H1 (cell line): Measurements from ENCODE around the gene FAM184B. TPM values are rescaled to one million over a fixed set of nuclear protein-coding genes. Genes with fewer than 3 reads are reported as not detected.

ENCODE experiments used
- CTCF ChIA-PET: fragments of 300-600 bp; sonication (Branson Sonifier 250); formaldehyde crosslinking; loops from one replicate; lab custom pipeline; 2021; ENCODE audit not compliant: partially characterized antibody; lab: Charles Lee
- POLR2A ChIA-PET: fragments of 300-600 bp; sonication (Branson Sonifier 250); formaldehyde crosslinking; loops from one replicate; lab custom pipeline; 2021; ENCODE audit warnings: inconsistent platforms; ENCODE audit not compliant: partially characterized antibody; lab: Charles Lee
- DNase-seq, 2 experiments: peaks; one replicate each; pipeline versions ENCODE4 v3.0.0 to v3.0.0-alpha.2; 2010 to 2022; ENCODE audit warnings: low spot score in 2 of 2, low read depth in 1 of 2, mixed read lengths in 1 of 2
- FAIRE-seq: peaks from 2 replicates; lab custom pipeline; 2011; peaks lifted over from hg19 to GRCh38; lab: Jason Lieb, UNC
- H2AFZ ChIP-seq: 2 replicates; pipeline ENCODE4 v1.8.1; 2012; ENCODE audit warnings: low read length, inconsistent platforms
- H2AK5ac ChIP-seq: 2 replicates; pipeline ENCODE4 v1.6.1; 2013; ENCODE audit warnings: low read depth, low read length
- H2BK120ac ChIP-seq: replicated peaks from 2 replicates; pipeline ENCODE3; 2013; ENCODE audit warnings: low read depth, low read length, inconsistent platforms
- H2BK12ac ChIP-seq: 2 replicates; pipeline ENCODE4 v1.6.1; 2013; ENCODE audit warnings: low read depth, low read length
- H2BK15ac ChIP-seq: 2 replicates; pipeline ENCODE4 v1.6.1; 2013; ENCODE audit warnings: low read length
- H2BK20ac ChIP-seq: 2 replicates; pipeline ENCODE4 v1.6.1; 2013; ENCODE audit warnings: low read length
- H2BK5ac ChIP-seq: 2 replicates; pipeline ENCODE4 v1.6.1; 2013; ENCODE audit warnings: low read depth, low read length
- H3K14ac ChIP-seq: 2 replicates; pipeline ENCODE4 v1.6.1; 2013; ENCODE audit warnings: inconsistent platforms; ENCODE audit not compliant: insufficient read length
- H3K18ac ChIP-seq: 2 replicates; pipeline ENCODE4 v1.6.1; 2013; ENCODE audit warnings: low read length; ENCODE audit errors: extremely low read depth
- H3K23ac ChIP-seq: 2 replicates; pipeline ENCODE4 v1.6.1; 2013; ENCODE audit warnings: inconsistent platforms; ENCODE audit not compliant: insufficient read length
- H3K23me2 ChIP-seq: 2 replicates; pipeline ENCODE4 v1.6.1; 2013; ENCODE audit warnings: low read depth, low read length
- H3K27ac ChIP-seq: 2 replicates; pipeline ENCODE4 v1.6.1; 2011; ENCODE audit warnings: low read depth, low read length, inconsistent platforms
- H3K27me3 ChIP-seq, 4 experiments: replicated peaks in 1 of 4; 1 replicate in 1 of 4; 2 replicates in 3 of 4; pipeline versions ENCODE4 v1.6.1 to v1.8.1; 2011 to 2013; ENCODE audit warnings: low read length in 3 of 4, mild to moderate bottlenecking in 3 of 4, inconsistent platforms in 2 of 4, mixed read lengths in 2 of 4, moderate library complexity in 1 of 4; ENCODE audit not compliant: control insufficient read depth in 3 of 4, insufficient read depth in 3 of 4; ENCODE audit errors: extremely low read depth in 1 of 4
- H3K36me3 ChIP-seq, 4 experiments: 2 replicates each; pipeline versions ENCODE4 v1.6.1 to v1.8.1; 2011 to 2013; ENCODE audit warnings: mild to moderate bottlenecking in 4 of 4, low read length in 3 of 4, moderate library complexity in 2 of 4, control low read depth in 1 of 4, inconsistent platforms in 1 of 4; ENCODE audit not compliant: insufficient read depth in 4 of 4, control insufficient read depth in 2 of 4
- H3K4ac ChIP-seq: replicated peaks from 2 replicates; pipeline ENCODE3; 2013; ENCODE audit warnings: low read length, low read depth, mixed read lengths, inconsistent platforms; ENCODE audit not compliant: insufficient read length
- H3K4me1 ChIP-seq, 4 experiments: replicated peaks in 1 of 4; 1 replicate in 1 of 4; 2 replicates in 3 of 4; pipeline versions ENCODE4 v1.6.1 to v1.8.1; 2011 to 2013; ENCODE audit warnings: low read length in 3 of 4, inconsistent platforms in 2 of 4, mixed read lengths in 1 of 4; ENCODE audit not compliant: insufficient read depth in 4 of 4, control insufficient read depth in 3 of 4
- H3K4me2 ChIP-seq, 2 experiments: 2 replicates each; pipeline versions ENCODE4 v1.6.1 to v1.8.1; 2011 to 2013; ENCODE audit warnings: low read depth in 2 of 2, low read length in 2 of 2, control low read depth in 1 of 2, inconsistent platforms in 1 of 2, mild to moderate bottlenecking in 1 of 2; ENCODE audit not compliant: insufficient read depth in 1 of 2
- H3K4me3 ChIP-seq, 4 experiments: fragments of 200-600, 300-600 bp in 1 of 4; sonication (generic), shearing (Covaris generic), sonication (Bioruptor Twin) in 1 of 4; 2 replicates each; pipeline versions ENCODE4 v1.5.1 to v1.8.1; 2011 to 2016; ENCODE audit warnings: low read length in 4 of 4, low read depth in 3 of 4, control low read depth in 2 of 4, inconsistent platforms in 2 of 4, mild to moderate bottlenecking in 2 of 4, mixed read lengths in 1 of 4, moderate library complexity in 1 of 4; ENCODE audit not compliant: insufficient read depth in 2 of 4; ENCODE audit errors: extremely low read depth in 1 of 4
- H3K56ac ChIP-seq: replicated peaks from 2 replicates; pipeline ENCODE3; 2013; ENCODE audit warnings: low read depth, mild to moderate bottlenecking, mixed read lengths, low read length, inconsistent platforms; ENCODE audit not compliant: insufficient read length
- H3K79me1 ChIP-seq: 2 replicates; pipeline ENCODE4 v1.6.1; 2013; ENCODE audit warnings: low read depth, low read length, control low read depth
- H3K79me2 ChIP-seq, 2 experiments: 2 replicates each; pipeline versions ENCODE4 v1.6.1 to v1.8.1; 2012 to 2013; ENCODE audit warnings: low read length in 2 of 2, mild to moderate bottlenecking in 2 of 2, inconsistent platforms in 1 of 2; ENCODE audit not compliant: insufficient read depth in 2 of 2, control insufficient read depth in 1 of 2
- H3K9ac ChIP-seq, 4 experiments: replicated peaks in 1 of 4; 1 replicate in 1 of 4; 2 replicates in 3 of 4; pipeline versions ENCODE4 v1.6.1 to v1.8.1; 2011 to 2013; ENCODE audit warnings: low read depth in 3 of 4, low read length in 3 of 4, control low read depth in 2 of 4, mild to moderate bottlenecking in 2 of 4, moderate library complexity in 2 of 4, inconsistent platforms in 1 of 4; ENCODE audit errors: extremely low read depth in 1 of 4
- H3K9me3 ChIP-seq, 2 experiments: 2 replicates each; pipeline versions ENCODE4 v1.6.1 to v1.8.1; 2012 to 2013; ENCODE audit warnings: mild to moderate bottlenecking in 2 of 2, moderate library complexity in 2 of 2, control low read depth in 1 of 2, inconsistent platforms in 1 of 2, low read depth in 1 of 2, low read length in 1 of 2, mixed read lengths in 1 of 2; ENCODE audit not compliant: insufficient read depth in 2 of 2
- H4K20me1 ChIP-seq, 2 experiments: replicated peaks in 1 of 2; 2 replicates each; pipeline versions ENCODE3 to v1.8.1; 2011 to 2013; ENCODE audit warnings: inconsistent platforms in 2 of 2, low read length in 2 of 2, mild to moderate bottlenecking in 1 of 2; ENCODE audit not compliant: insufficient read depth in 2 of 2, control insufficient read depth in 1 of 2
- H4K5ac ChIP-seq: 2 replicates; pipeline ENCODE4 v1.6.1; 2013; ENCODE audit warnings: low read length, low read depth, mixed read lengths, inconsistent platforms; ENCODE audit not compliant: insufficient read length
- H4K8ac ChIP-seq: 2 replicates; pipeline ENCODE4 v1.8.0; 2013; ENCODE audit warnings: mild to moderate bottlenecking, moderate library complexity, low read length, inconsistent platforms; ENCODE audit not compliant: insufficient read depth; ENCODE audit errors: extremely low read depth
- H4K91ac ChIP-seq: replicated peaks from 2 replicates; pipeline ENCODE3; 2013; ENCODE audit warnings: low read length, mixed read lengths, inconsistent platforms; ENCODE audit not compliant: insufficient read length
- TAF1 ChIP-seq: IDR thresholded peaks from 2 replicates; pipeline ENCODE4 v1.6.1; 2011; ENCODE audit warnings: mild to moderate bottlenecking, low read depth, low read length
- TBP ChIP-seq: IDR thresholded peaks from 2 replicates; pipeline ENCODE4 v1.6.1; 2011; ENCODE audit warnings: low read depth, low read length, improper control_type of control experiment
- WGBS, 2 experiments: shearing (Covaris generic) in 1 of 2; methylation state at CpG; one replicate each; pipeline versions ENCODE4 v1.1.6 to v1.1.7; 2013 to 2015; ENCODE audit warnings: low lambda C conversion rate in 2 of 2, mixed read lengths in 2 of 2, inconsistent platforms in 1 of 2, low coverage in 1 of 2, missing lambda C conversion rate in 1 of 2; ENCODE audit not compliant: insufficient replicate concordance in 2 of 2, insufficient coverage in 1 of 2, insufficient read length in 1 of 2; ENCODE audit errors: extremely low coverage in 1 of 2, missing lambda C conversion rate in 1 of 2; 5-methylcytosine and 5-hydroxymethylcytosine counted together
- polyA plus RNA-seq, 7 experiments: library from polyadenylated mRNA; depleted of rRNA in 3 of 7; stranded (reverse) in 5 of 7; unstranded in 2 of 7; fragments of >200 nt in 5 of 7; fragments of 200-250 nt in 2 of 7; gene quantifications; 1 replicate in 5 of 7; 2 replicates in 1 of 7; 4 replicates in 1 of 7; pipeline versions ENCODE4 v1.2.1 to v1.2.3, GENCODE V29; 2011 to 2013; ENCODE audit warnings: missing spikeins in 2 of 7, mixed read lengths in 2 of 7
- total RNA-seq: library from RNA; stranded (reverse); fragmentation: NEBNext Ultra II Directional; extraction: Animal tissue kit (Norgen Biotek cat#: 25700); gene quantifications from 2 replicates; pipeline ENCODE4 v1.2.1, GENCODE V29; 2021

FAM184B gene
- total and polyA plus RNA-seq, 2 of the 8 experiments (the other 6 are each of a cell fraction or from before 2014, with no cell fraction given) = 0.05 to 0.39 TPM

- Histone ChIP-seq H3K9me3 (no peaks in the 10 kb centered on the region), H3K9ac (no peak overlapping the region), H2AFZ (no peak overlapping the region), H3K23ac (no peak overlapping the region), H4K5ac (no peak overlapping the region), H3K79me2 (peaks cover 5% of the 10 kb centered on the region in 2 experiments; a peak in 3 of 4 replicates), H2BK12ac (no peak overlapping the region), H3K79me1 (peaks cover 3% of the 10 kb centered on the region; the same call in 1 of the 2 replicates), H3K23me2 (no peaks in the 10 kb centered on the region), H2BK120ac (no peak overlapping the region), H4K8ac (no peak overlapping the region), H3K27ac (no peak overlapping the region), H2BK15ac (no peak overlapping the region), H3K56ac (no peak overlapping the region), H3K27me3 (no peaks in the 10 kb centered on the region), H3K18ac (no peak overlapping the region), H3K14ac (no peak overlapping the region), H2AK5ac (no peak overlapping the region), H3K36me3 (peaks cover 39 to 92% (median 81%) of the 10 kb centered on the region in 4 experiments), H4K91ac (no peak overlapping the region), H3K4me3 (no peak overlapping the region), H4K20me1 (peaks cover 0 to 11% of the 10 kb centered on the region in 2 experiments), H2BK20ac (no peak overlapping the region), H2BK5ac (no peak overlapping the region), H3K4me1 (no peaks in the 10 kb centered on the region), H3K4ac (no peak overlapping the region), H3K4me2 (no peak overlapping the region)
- TF ChIP-seq TBP (no peak), TAF1 (no peak)
- WGBS, 2 experiments = 93% methylated on average over 2 of the region's 2 CpGs; no CpG with 5 or more reads in 1 of the 2 experiments
- FAIRE-seq (no peak), DNase-seq (no peak)
- ChIA-PET CTCF (no interaction called here), POLR2A (no interaction called here)
Observed at GRCh38 chr4:17624821-17625220, 156.6 kb downstream of the FAM184B start.
